Lung (tissue), 12 donors: Measurements from ENCODE around the gene BMP2K. TPM values are rescaled to one million over a fixed set of nuclear protein-coding genes. Genes with fewer than 3 reads are reported as not detected.
A peak's percentile ranks its signal among the peaks of the same experiment; 100 is the strongest.

Experiments
- ATAC-seq: fragments of 200-7000 bp; cut with Tn5 transposase; one replicate; pipeline ENCODE4 v1.9.1; 2020; ENCODE audit warnings: moderate number of reproducible peaks; ENCODE audit not compliant: insufficient read depth, low FRiP score
- DNase-seq, 3 donors: peaks; one replicate each; pipeline ENCODE4 v3.0.0-alpha.2; 2013 to 2017
- H3K27ac ChIP-seq, 2 donors: one replicate each; pipeline ENCODE4 v1.5.1; 2013; ENCODE audit warnings: mild to moderate bottlenecking in 2 of 2, moderate library complexity in 2 of 2, control low read depth in 1 of 2, inconsistent platforms in 1 of 2, low read depth in 1 of 2, low read length in 1 of 2
- H3K27me3 ChIP-seq, 3 donors: one replicate each; pipeline ENCODE4 v1.5.1; 2013; ENCODE audit warnings: low read length in 2 of 3; ENCODE audit not compliant: control insufficient read depth in 3 of 3, insufficient read depth in 3 of 3
- H3K36me3 ChIP-seq, 4 donors: one replicate each; pipeline ENCODE4 v1.5.1; 2013; ENCODE audit warnings: low read length in 4 of 4, mild to moderate bottlenecking in 1 of 4, moderate library complexity in 1 of 4; ENCODE audit not compliant: control insufficient read depth in 4 of 4, insufficient read depth in 4 of 4
- H3K4me1 ChIP-seq, 5 donors: one replicate each; pipeline ENCODE4 v1.5.1; 2013; ENCODE audit warnings: low read length in 5 of 5, mild to moderate bottlenecking in 2 of 5, moderate library complexity in 1 of 5; ENCODE audit not compliant: control insufficient read depth in 5 of 5, insufficient read depth in 5 of 5
- H3K4me3 ChIP-seq: one replicate; pipeline ENCODE4 v1.5.1; 2013; ENCODE audit warnings: mild to moderate bottlenecking, control low read depth, moderate library complexity
- H3K9ac ChIP-seq, 2 donors: one replicate each; pipeline ENCODE4 v1.5.1; 2013; ENCODE audit warnings: low read length in 2 of 2, control low read depth in 1 of 2; ENCODE audit not compliant: insufficient read depth in 1 of 2
- H3K9me3 ChIP-seq, 4 donors: one replicate each; pipeline ENCODE4 v1.5.1; 2013; ENCODE audit warnings: low read length in 3 of 4, mild to moderate bottlenecking in 1 of 4, moderate library complexity in 1 of 4; ENCODE audit not compliant: control insufficient read depth in 4 of 4, insufficient read depth in 3 of 4
- CTCF ChIP-seq: IDR thresholded peaks from 2 replicates; pipeline ENCODE4 v1.5.1; 2012; ENCODE audit warnings: mild to moderate bottlenecking; ENCODE audit errors: control extremely low read depth, extremely low read depth
- WGBS, 2 donors: extraction: QIAGEN DNeasy Blood & Tissue Kit; methylation state at CpG; one replicate each; pipeline ENCODE4 v1.1.7; 2013; 5-methylcytosine and 5-hydroxymethylcytosine counted together
- polyA plus RNA-seq, 2 donors: library from polyadenylated mRNA; stranded (reverse); fragments of 200-250 nt; gene quantifications; one replicate each; pipeline ENCODE4 v1.2.1, GENCODE V29; 2013
- total RNA-seq, 2 donors: library from RNA; depleted of rRNA in 1 of 2; stranded (reverse); fragments of >200 nt in 1 of 2; gene quantifications; one replicate each; pipeline ENCODE4 v1.2.1, GENCODE V29; 2014 to 2021
- donor health status: control.
- donor health status: control.
- donor health status: Bipolar disorder and iron deficiency.
- donor health status: healthy.
- donor health status: DM: yes; HTN: yes; CAD: no.

The BMP2K gene
- total and polyA plus RNA-seq, 4 donors = 10.0 to 89.7 (median 26.0) TPM

- DNase-seq (peak in 1 of 3 donors; percentile 26), ATAC-seq (peak; percentile 58)
- no peaks in the 10 kb centered on the region for H3K9me3 ChIP-seq
- H3K9ac ChIP-seq = no peak overlapping the region
- WGBS, 2 donors = 64 to 67% methylated on average over 3 of the region's 3 CpGs
- peaks cover 0 to 34% (median 7%) of the 10 kb centered on the region in 5 donors for H3K4me1 ChIP-seq
- H3K27me3 ChIP-seq = no peaks in the 10 kb centered on the region
- TF ChIP-seq CTCF = no peak
- peak overlapping the region in 1 of 2 donors; percentile 26 for H3K27ac ChIP-seq
- H3K36me3 ChIP-seq = peaks cover 0 to 3% (median 0%) of the 10 kb centered on the region in 4 donors
- H3K4me3 ChIP-seq = no peak overlapping the region
Measured at GRCh38 chr4:78781924-78782323, 5.8 kb downstream of the BMP2K start.

GRCh38 chr4:78784236-78784865, 8.2 kb downstream of the BMP2K start:
- peak in 2 of 3 donors; percentile 54 to 65 for DNase-seq
- ATAC-seq = no peak
- peak overlapping the region in 1 of 2 donors; percentile 45 for H3K27ac ChIP-seq
- H3K4me1 ChIP-seq = peaks cover 0 to 34% (median 3%) of the 10 kb centered on the region in 5 donors
- no peak overlapping the region for H3K4me3 ChIP-seq
- no peak for TF ChIP-seq CTCF
- H3K36me3 ChIP-seq = peaks cover 0 to 3% (median 0%) of the 10 kb centered on the region in 4 donors
- H3K27me3 ChIP-seq = no peaks in the 10 kb centered on the region
- no peaks in the 10 kb centered on the region for H3K9me3 ChIP-seq
- 55 to 58% methylated on average over 4 of the region's 4 CpGs for WGBS, 2 donors
- H3K9ac ChIP-seq = no peak overlapping the region

GRCh38 chr4:78787392-78788006, 11.3 kb downstream of the BMP2K start:
- WGBS, 2 donors = 90 to 97% methylated on average over 2 of the region's 2 CpGs

More at GRCh38 chr4:78787392-78788006, 11.3 kb downstream of the BMP2K start:
- Histone ChIP-seq H3K4me1 (peaks cover 0 to 20% (median 3%) of the 10 kb centered on the region in 5 donors), H3K9me3 (no peaks in the 10 kb centered on the region), H3K27me3 (no peaks in the 10 kb centered on the region), H3K36me3 (no peaks in the 10 kb centered on the region), H3K27ac (no peak overlapping the region), H3K9ac (no peak overlapping the region), H3K4me3 (no peak overlapping the region)
- DNase-seq (no peak), ATAC-seq (no peak)
- no peak for TF ChIP-seq CTCF
